Measurements from ENCODE around the gene TFDP3. TPM values are rescaled to one million over a fixed set of nuclear protein-coding genes. Genes with fewer than 3 reads are reported as not detected.

The TFDP3 gene
- total and polyA plus RNA-seq, 4 donors: not detected

DNA sequence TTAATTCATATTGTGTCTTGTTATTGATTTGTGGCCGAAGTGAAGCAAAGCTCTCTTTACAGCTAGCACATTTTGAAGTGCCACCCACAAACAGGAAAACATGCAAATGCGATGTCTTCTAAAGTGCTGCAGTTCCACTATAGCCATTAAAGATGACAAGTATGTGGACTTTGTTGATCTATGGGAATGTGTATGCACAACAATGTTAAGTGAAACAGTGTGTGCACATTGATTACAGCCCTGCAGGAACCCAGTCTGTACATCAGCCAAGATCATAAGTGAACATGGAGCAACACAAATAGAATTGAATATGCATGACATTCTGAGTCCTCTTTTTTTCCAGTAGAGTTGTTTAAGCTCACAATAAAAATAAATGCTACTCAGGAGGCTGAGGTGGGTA lies 43.0 kb downstream of the TFDP3 start:
- Histone ChIP-seq H3K4me3 (ENCODE audit: low read depth in 1 of 3, low read length in 3 of 3) (no peak overlapping the region), H3K27ac (ENCODE audit: low read depth in 1 of 2, low read length in 2 of 2) (no peak overlapping the region), H3K36me3 (ENCODE audit: control insufficient read depth in 4 of 4, insufficient read depth in 3 of 4, low read depth in 1 of 4, low read length in 3 of 4) (no peaks in the 10 kb centered on the region), H3K4me1 (ENCODE audit: control insufficient read depth in 4 of 4, insufficient read depth in 4 of 4, low read length in 3 of 4) (no peaks in the 10 kb centered on the region), H3K9me3 (ENCODE audit: control insufficient read depth in 4 of 4, low read length in 3 of 4) (no peaks in the 10 kb centered on the region), H3K9ac (ENCODE audit: low read depth in 1 of 2, low read length in 2 of 2) (no peak overlapping the region), H3K27me3 (ENCODE audit: control insufficient read depth in 4 of 4, insufficient read depth in 4 of 4, low read length in 3 of 4) (peaks cover 0 to 3% (median 0%) of the 10 kb centered on the region in 4 donors)
- 89% methylated on average over 2 of the region's 2 CpGs for WGBS
- no peak for TF ChIP-seq CTCF (IDR thresholded peaks at IDR 0.05; ENCODE audit: low read depth, low read length, missing input control)
- TF ChIP-seq HNF4A (conservative IDR thresholded peaks at IDR 0.05): no peak
- DNase-seq (ENCODE audit: low spot score): no peak

GRCh38 chrX:133171962-133172708 lies 46.0 kb downstream of the TFDP3 start:
- Histone ChIP-seq H3K27ac (ENCODE audit: low read depth in 1 of 2, low read length in 2 of 2) (no peak overlapping the region), H3K27me3 (ENCODE audit: control insufficient read depth in 4 of 4, insufficient read depth in 4 of 4, low read length in 3 of 4) (peaks cover 0 to 3% (median 0%) of the 10 kb centered on the region in 4 donors), H3K4me1 (ENCODE audit: control insufficient read depth in 4 of 4, insufficient read depth in 4 of 4, low read length in 3 of 4) (no peaks in the 10 kb centered on the region), H3K9me3 (ENCODE audit: control insufficient read depth in 4 of 4, low read length in 3 of 4) (no peaks in the 10 kb centered on the region), H3K9ac (ENCODE audit: low read depth in 1 of 2, low read length in 2 of 2) (no peak overlapping the region), H3K36me3 (ENCODE audit: control insufficient read depth in 4 of 4, insufficient read depth in 3 of 4, low read depth in 1 of 4, low read length in 3 of 4) (no peaks in the 10 kb centered on the region), H3K4me3 (ENCODE audit: low read depth in 1 of 3, low read length in 3 of 3) (no peak overlapping the region)
- no peak for DNase-seq (ENCODE audit: low spot score)
- TF ChIP-seq FOXA2 (IDR thresholded peaks at IDR 0.05): no peak
- TF ChIP-seq RAD21 (IDR thresholded peaks at IDR 0.05): peak; percentile 51 to 65
- 28% methylated on average over 1 of the region's 1 CpG for WGBS

Small RNA genes lying within 50 kb of the gene (small RNA-seq; reads per million reads assigned to genes)
- gene RNU1-115P: not detected

Other genes with a start within 250 kb of the TFDP3 start
- gene USP26, start 121.2 kb downstream of the TFDP3 start, total RNA-seq: not detected
- not detected for gene USP26, start 121.2 kb downstream of the TFDP3 start, polyA plus RNA-seq
- 1 to 10 TPM in 1 of 2 donors, under 1 TPM in 1; 0.23 to 1.3 TPM for gene GPC4, start 197.1 kb upstream of the TFDP3 start, total RNA-seq
- gene GPC4, start 197.1 kb upstream of the TFDP3 start, polyA plus RNA-seq: 1 to 10 TPM in 1 of 2 donors, under 1 TPM in 1; 0.39 to 1.0 TPM